PC-3 (cell line): ENCODE data around the gene LRRTM4. TPM values are rescaled to one million over a fixed set of nuclear protein-coding genes. Genes with fewer than 3 reads are reported as not detected.

Experiments used
- ATAC-seq: fragments of 200-7000 bp; cut with Tn5 transposase; 2 replicates; pipeline ENCODE4 v1.9.1; 2020; ENCODE audit warnings: mild to moderate bottlenecking, moderate library complexity
- BruUV-seq: library from RNA; stranded (reverse); fragments of 400-500 nt; replicated peaks from 2 replicates; lab custom pipeline; 2021; lab: Mats Ljungman, UMichigan
- CTCF ChIA-PET: fragments of 300-600 bp; sonication (Branson Sonifier 250); formaldehyde crosslinking; loops from one replicate; lab custom pipeline; 2022; ENCODE audit warnings: antibody characterized with exemption; lab: Charles Lee
- POLR2A ChIA-PET: fragments of 300-600 bp; sonication (Branson Sonifier 250); formaldehyde crosslinking; loops from one replicate; lab custom pipeline; 2022; ENCODE audit warnings: antibody characterized with exemption; ENCODE audit not compliant: unreplicated experiment; lab: Charles Lee
- DNase-seq: peaks from one replicate; pipeline ENCODE4 v3.0.0-alpha.2; 2015
- H2AFZ ChIP-seq: fragments of 300-600 bp; sonication (generic); 2 replicates; pipeline ENCODE4 v1.6.0; 2016; ENCODE audit warnings: antibody characterized with exemption, low read length
- H3F3A ChIP-seq: fragments of 300-600 bp; sonication (generic); one replicate; pipeline ENCODE4 v1.6.0; 2017; ENCODE audit warnings: antibody characterized with exemption, low read length, control low read depth, mild to moderate bottlenecking; ENCODE audit not compliant: unreplicated experiment
- H3K27ac ChIP-seq: fragments of 300-600 bp; sonication (generic); 2 replicates; pipeline ENCODE4 v1.5.1; 2016; ENCODE audit warnings: mild to moderate bottlenecking, low read length
- H3K27me3 ChIP-seq: fragments of 300-600 bp; sonication (generic); 2 replicates; pipeline ENCODE4 v1.6.1; 2016; ENCODE audit warnings: low read length, mixed read lengths
- H3K36me3 ChIP-seq: fragments of 300-600 bp; sonication (generic); 2 replicates; pipeline ENCODE4 v1.6.1; 2016; ENCODE audit warnings: low read depth, mixed run types, low read length, mixed read lengths
- H3K4me1 ChIP-seq: fragments of 300-600 bp; sonication (generic); 2 replicates; pipeline ENCODE4 v1.5.1; 2016; ENCODE audit warnings: low read length; ENCODE audit not compliant: insufficient read depth
- H3K4me2 ChIP-seq: fragments of 300-600 bp; sonication (generic); 2 replicates; pipeline ENCODE4 v1.6.0; 2016; ENCODE audit warnings: low read length
- H3K4me3 ChIP-seq: fragments of 300-600 bp; sonication (generic); 2 replicates; pipeline ENCODE4 v1.5.1; 2016; ENCODE audit warnings: mild to moderate bottlenecking, low read length, mixed read lengths
- H3K79me2 ChIP-seq: fragments of 300-600 bp; sonication (generic); 2 replicates; pipeline ENCODE4 v1.6.1; 2017; ENCODE audit warnings: low read length, mixed read lengths
- H3K9ac ChIP-seq: fragments of 300-600 bp; sonication (generic); 2 replicates; pipeline ENCODE4 v1.6.0; 2016; ENCODE audit warnings: mild to moderate bottlenecking, low read length
- H3K9me2 ChIP-seq: fragments of 300-600 bp; sonication (generic); replicated peaks from 2 replicates; pipeline ENCODE4 v1.6.1; 2016; ENCODE audit warnings: mixed run types, low read length, mixed read lengths
- H3K9me3 ChIP-seq: fragments of 300-600 bp; sonication (generic); 2 replicates; pipeline ENCODE4 v1.6.1; 2016; ENCODE audit warnings: low read length, mixed read lengths
- H4K20me1 ChIP-seq: fragments of 300-600 bp; sonication (generic); 2 replicates; pipeline ENCODE4 v1.6.1; 2016; ENCODE audit warnings: low read length, mixed read lengths
- EZH2 ChIP-seq: fragments of 300-600 bp; sonication (generic); IDR thresholded peaks from one replicate; pipeline ENCODE4 v1.6.1; 2017; ENCODE audit warnings: antibody characterized with exemption, mild to moderate bottlenecking, low read length; ENCODE audit not compliant: unreplicated experiment
- EZH2phosphoT487 ChIP-seq: fragments of 300-600 bp; sonication (generic); IDR thresholded peaks from 2 replicates; pipeline ENCODE4 v1.6.1; 2018; ENCODE audit warnings: mild to moderate bottlenecking, antibody characterized with exemption, low read length, borderline replicate concordance
- intact Hi-C: fragments of 100-400 bp; cut with micrococcal nuclease; formaldehyde crosslinking; loops from 2 replicates; pipeline ENCODE4 v1.9.0; 2023
- total RNA-seq: library from RNA; depleted of rRNA; stranded (reverse); fragments of >200 nt; gene quantifications from 2 replicates; pipeline ENCODE4 v1.2.3, GENCODE V29; 2014
- TF ChIP-seq, protein P1 (sequence below): fragments of 300-600 bp; sonication (generic); conservative IDR thresholded peaks from 2 replicates; pipeline ENCODE4 v1.5.1; 2017; ENCODE audit warnings: antibody characterized with exemption, low read depth, mild to moderate bottlenecking, low read length

Gene LRRTM4
- total RNA-seq, 1 experiment from 2014 or later: not detected

DNA sequence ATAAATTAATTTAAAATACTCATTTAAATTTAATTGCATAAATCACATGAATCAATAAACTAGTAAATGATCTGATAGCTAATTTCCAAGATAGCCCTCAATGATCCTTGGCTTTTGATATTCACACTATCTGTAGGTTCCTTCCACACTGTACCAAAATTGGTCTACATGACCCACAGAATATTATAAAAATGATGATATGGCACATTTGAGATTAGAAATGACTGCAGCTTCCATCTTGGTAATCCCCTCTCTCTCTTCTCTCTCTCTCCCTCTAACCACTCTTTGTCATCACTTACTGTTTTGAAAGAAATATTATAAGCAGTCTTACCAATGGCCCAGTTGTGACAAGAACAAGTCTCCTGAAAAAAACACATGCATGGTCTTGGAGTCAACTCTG, 394.8 kb downstream of the LRRTM4 start:
- intact Hi-C loops: no loop called here
- TF ChIP-seq EZH2phosphoT487 (no peak), EZH2 (no peak)
- TF ChIP-seq, protein P1, sequence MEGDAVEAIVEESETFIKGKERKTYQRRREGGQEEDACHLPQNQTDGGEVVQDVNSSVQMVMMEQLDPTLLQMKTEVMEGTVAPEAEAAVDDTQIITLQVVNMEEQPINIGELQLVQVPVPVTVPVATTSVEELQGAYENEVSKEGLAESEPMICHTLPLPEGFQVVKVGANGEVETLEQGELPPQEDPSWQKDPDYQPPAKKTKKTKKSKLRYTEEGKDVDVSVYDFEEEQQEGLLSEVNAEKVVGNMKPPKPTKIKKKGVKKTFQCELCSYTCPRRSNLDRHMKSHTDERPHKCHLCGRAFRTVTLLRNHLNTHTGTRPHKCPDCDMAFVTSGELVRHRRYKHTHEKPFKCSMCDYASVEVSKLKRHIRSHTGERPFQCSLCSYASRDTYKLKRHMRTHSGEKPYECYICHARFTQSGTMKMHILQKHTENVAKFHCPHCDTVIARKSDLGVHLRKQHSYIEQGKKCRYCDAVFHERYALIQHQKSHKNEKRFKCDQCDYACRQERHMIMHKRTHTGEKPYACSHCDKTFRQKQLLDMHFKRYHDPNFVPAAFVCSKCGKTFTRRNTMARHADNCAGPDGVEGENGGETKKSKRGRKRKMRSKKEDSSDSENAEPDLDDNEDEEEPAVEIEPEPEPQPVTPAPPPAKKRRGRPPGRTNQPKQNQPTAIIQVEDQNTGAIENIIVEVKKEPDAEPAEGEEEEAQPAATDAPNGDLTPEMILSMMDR: no peak
- ChIA-PET CTCF (no interaction called here), POLR2A (no interaction called here)
- no peak overlapping the region for H3K4me3 ChIP-seq
- DNase-seq (no peak), ATAC-seq (no peak)
- 0 out of 2 replicates have a peak, but pooled peaks cover 9% of the 10 kb centered on the region for H3K9me3 ChIP-seq
- H2AFZ ChIP-seq: no peak overlapping the region
- no peak overlapping the region for H3K27ac ChIP-seq
- no peaks in the 10 kb centered on the region for H3K4me1 ChIP-seq
- BruUV-seq: no TSS peak
- H3K4me2 ChIP-seq: no peak overlapping the region
- no peaks in the 10 kb centered on the region for H3K27me3 ChIP-seq
- no peaks in the 10 kb centered on the region for H3K79me2 ChIP-seq
- H4K20me1 ChIP-seq: no peaks in the 10 kb centered on the region
- H3K36me3 ChIP-seq: no peaks in the 10 kb centered on the region
- H3K9me2 ChIP-seq: no peaks in the 10 kb centered on the region
- H3F3A ChIP-seq: no peaks in the 10 kb centered on the region
- H3K9ac ChIP-seq: no peak overlapping the region

DNA sequence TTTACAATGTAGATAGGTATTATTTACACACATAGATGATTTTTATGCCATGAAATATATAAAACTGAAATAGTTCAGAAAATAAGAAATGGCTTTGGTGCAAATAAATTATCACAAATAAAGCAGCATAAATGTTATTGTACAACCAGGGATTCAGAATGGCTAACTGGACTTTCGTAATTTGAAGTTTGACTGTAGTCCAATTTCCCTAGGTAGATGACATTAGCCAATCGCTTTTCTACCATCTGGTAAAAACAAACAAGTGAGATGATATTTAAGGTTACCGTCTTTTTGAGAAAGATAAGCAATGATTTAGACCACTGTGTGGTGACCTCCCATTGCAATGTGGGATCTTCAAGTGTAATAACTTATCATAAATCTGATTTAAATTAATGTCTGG, 400.7 kb downstream of the LRRTM4 start:
- no peaks in the 10 kb centered on the region for H3K36me3 ChIP-seq
- no peak overlapping the region for H3K27ac ChIP-seq
- ATAC-seq: no peak
- TF ChIP-seq EZH2 (no peak), EZH2phosphoT487 (no peak)
- TF ChIP-seq, protein P1: no peak
- no peak overlapping the region for H3K4me3 ChIP-seq
- intact Hi-C loops: no loop called here
- H3K4me1 ChIP-seq: no peaks in the 10 kb centered on the region
- H4K20me1 ChIP-seq: no peaks in the 10 kb centered on the region
- H3K9me3 ChIP-seq: peaks cover 19% of the 10 kb centered on the region
- H3K9ac ChIP-seq: no peak overlapping the region
- DNase-seq: no peak
- H3K9me2 ChIP-seq: no peaks in the 10 kb centered on the region
- CTCF ChIA-PET: no interaction called here
- no peak overlapping the region for H2AFZ ChIP-seq
- POLR2A ChIA-PET: no interaction called here
- no peak overlapping the region for H3K4me2 ChIP-seq
- BruUV-seq: no TSS peak
- no peaks in the 10 kb centered on the region for H3K79me2 ChIP-seq
- H3K27me3 ChIP-seq: no peaks in the 10 kb centered on the region
- no peaks in the 10 kb centered on the region for H3F3A ChIP-seq

DNA sequence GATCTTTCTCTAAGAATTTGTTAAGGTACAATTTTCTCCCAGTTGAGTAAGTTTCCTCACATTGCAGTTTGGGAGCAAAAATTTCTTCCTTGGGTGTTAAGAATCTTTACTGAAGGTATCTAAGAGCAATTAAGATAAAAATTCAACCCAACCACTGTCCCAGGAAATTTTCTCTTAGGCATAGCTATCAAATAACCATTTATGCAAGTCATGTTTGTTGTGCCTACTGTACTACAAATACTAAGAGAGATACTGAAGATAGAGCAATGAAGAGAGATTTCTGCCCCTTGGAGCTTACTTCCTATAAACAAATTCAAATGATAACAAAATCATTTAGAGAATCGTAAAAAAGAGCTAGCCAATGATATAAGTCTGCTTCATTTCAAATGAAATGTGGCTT, 402.8 kb downstream of the LRRTM4 start:
- H3K9ac ChIP-seq: no peak overlapping the region
- no peaks in the 10 kb centered on the region for H4K20me1 ChIP-seq
- DNase-seq (no peak), ATAC-seq (no peak)
- TF ChIP-seq, protein P1: no peak
- TF ChIP-seq EZH2phosphoT487 (no peak), EZH2 (no peak)
- H3F3A ChIP-seq: no peaks in the 10 kb centered on the region
- POLR2A ChIA-PET: no interaction called here
- CTCF ChIA-PET: no interaction called here
- no peak overlapping the region for H2AFZ ChIP-seq
- no peak overlapping the region for H3K27ac ChIP-seq
- no peaks in the 10 kb centered on the region for H3K9me2 ChIP-seq
- no peaks in the 10 kb centered on the region for H3K4me1 ChIP-seq
- no peaks in the 10 kb centered on the region for H3K36me3 ChIP-seq
- H3K79me2 ChIP-seq: no peaks in the 10 kb centered on the region
- no peak overlapping the region for H3K4me2 ChIP-seq
- intact Hi-C loops: no loop called here
- H3K27me3 ChIP-seq: no peaks in the 10 kb centered on the region
- H3K4me3 ChIP-seq: no peak overlapping the region
- BruUV-seq: no TSS peak
- peaks cover 19% of the 10 kb centered on the region for H3K9me3 ChIP-seq
